OCI-LY7 (cell line): ENCODE results near the gene ZNF486. TPM values are rescaled to one million over a fixed set of nuclear protein-coding genes. Genes with fewer than 3 reads are reported as not detected.

ENCODE experiments used
- BruUV-seq: library from RNA; stranded (reverse); fragments of 400-500 nt; replicated peaks from 2 replicates; lab custom pipeline; 2021; lab: Mats Ljungman, UMichigan
- CTCF ChIA-PET: fragments of 300-600 bp; sonication (Branson Sonifier 250); formaldehyde crosslinking; loops from one replicate; lab custom pipeline; 2022; ENCODE audit warnings: antibody characterized with exemption; ENCODE audit not compliant: unreplicated experiment; lab: Charles Lee
- POLR2A ChIA-PET: fragments of 300-600 bp; sonication (Branson Sonifier 250); formaldehyde crosslinking; loops from one replicate; lab custom pipeline; 2022; ENCODE audit warnings: antibody characterized with exemption; lab: Charles Lee
- DNase-seq: peaks from one replicate; pipeline ENCODE4 v3.0.0-alpha.2; 2015; ENCODE audit warnings: low spot score
- H2AFZ ChIP-seq: fragments of 200-600 bp; sonication (generic), shearing (Covaris generic); 2 replicates; pipeline ENCODE4 v1.6.1; 2014; ENCODE audit warnings: mild to moderate bottlenecking, antibody characterized with exemption, low read length, moderate library complexity
- H3K27ac ChIP-seq: fragments of 200-600 bp; sonication (generic); 2 replicates; pipeline ENCODE4 v1.5.1; 2014; ENCODE audit warnings: mixed run types, low read depth, mild to moderate bottlenecking, moderate library complexity, low read length, inconsistent platforms; ENCODE audit not compliant: poor library complexity, severe bottlenecking
- H3K36me3 ChIP-seq: fragments of 200-600 bp; sonication (generic); 2 replicates; pipeline ENCODE4 v1.6.1; 2014; ENCODE audit warnings: mild to moderate bottlenecking, antibody characterized with exemption, low read length, moderate library complexity, mixed read lengths; ENCODE audit not compliant: insufficient read depth
- H3K4me1 ChIP-seq: fragments of 200-600 bp; sonication (generic); 2 replicates; pipeline ENCODE4 v1.5.1; 2014; ENCODE audit warnings: mild to moderate bottlenecking, low read length; ENCODE audit not compliant: insufficient read depth, poor library complexity, severe bottlenecking
- H3K4me2 ChIP-seq: fragments of 200-600 bp; sonication (generic); 2 replicates; pipeline ENCODE4 v1.6.1; 2014; ENCODE audit warnings: mild to moderate bottlenecking, low read length
- H3K4me3 ChIP-seq: fragments of 200-600 bp; sonication (generic); 2 replicates; pipeline ENCODE4 v1.5.1; 2014; ENCODE audit warnings: mild to moderate bottlenecking, low read depth, low read length; ENCODE audit not compliant: poor library complexity, severe bottlenecking
- H3K79me2 ChIP-seq: fragments of 200-600 bp; sonication (generic); 2 replicates; pipeline ENCODE4 v1.6.1; 2016; ENCODE audit warnings: low read depth, mild to moderate bottlenecking, low read length, moderate library complexity, mixed read lengths; ENCODE audit not compliant: insufficient read depth
- H3K9me2 ChIP-seq: fragments of 200-600 bp; sonication (generic); 2 replicates; pipeline ENCODE4 v1.6.1; 2016; ENCODE audit warnings: mild to moderate bottlenecking, low read length, mixed read lengths; ENCODE audit not compliant: insufficient read depth
- H3K9me3 ChIP-seq: fragments of 200-600 bp; sonication (generic); 2 replicates; pipeline ENCODE4 v1.6.1; 2014; ENCODE audit warnings: mild to moderate bottlenecking, mixed run types, low read length, mixed read lengths
- H4K20me1 ChIP-seq: fragments of 200-600 bp; sonication (generic); 2 replicates; pipeline ENCODE4 v1.6.1; 2014; ENCODE audit warnings: mild to moderate bottlenecking, antibody characterized with exemption, low read length, moderate library complexity, mixed read lengths; ENCODE audit not compliant: insufficient read depth
- CTCF ChIP-seq: fragments of 200-600 bp; sonication (generic); conservative IDR thresholded peaks from 2 replicates; pipeline ENCODE4 v1.5.1; 2014; ENCODE audit warnings: mild to moderate bottlenecking, antibody characterized with exemption, low read length, moderate library complexity, mixed read lengths
- EZH2phosphoT487 ChIP-seq: fragments of 200-600 bp; sonication (generic); IDR thresholded peaks from 2 replicates; pipeline ENCODE4 v1.6.1; 2018; ENCODE audit warnings: low read depth, borderline replicate concordance, mild to moderate bottlenecking, mixed run types, antibody characterized with exemption, low read length, moderate library complexity, mixed read lengths
- intact Hi-C: fragments of 100-400 bp; cut with micrococcal nuclease; formaldehyde crosslinking; loops from one replicate; pipeline ENCODE4 v1.10.0; 2022; ENCODE audit not compliant: unreplicated experiment
- total RNA-seq, 2 experiments: library from RNA; depleted of rRNA in 1 of 2; stranded (reverse); fragments of >200 nt in 1 of 2; shearing (Covaris generic) in 1 of 2; gene quantifications; 2 replicates each; pipeline ENCODE4 v1.2.3, GENCODE V29; 2014 to 2022

ZNF486 gene
- total RNA-seq, 2 experiments from 2014 or later = 0.03 to 0.08 TPM

- Histone ChIP-seq H3K79me2 (no peaks in the 10 kb centered on the region), H2AFZ (no peak overlapping the region; the same call in 1 of the 2 replicates), H3K4me1 (peaks cover 17% of the 10 kb centered on the region), H3K9me2 (no peaks in the 10 kb centered on the region), H3K4me2 (no peak overlapping the region), H3K9me3 (no peaks in the 10 kb centered on the region), H3K4me3 (no peak overlapping the region), H4K20me1 (no peaks in the 10 kb centered on the region), H3K27ac (no peak overlapping the region), H3K36me3 (no peaks in the 10 kb centered on the region)
- TF ChIP-seq EZH2phosphoT487 (no peak), CTCF (no peak)
- ChIA-PET CTCF (no interaction called here), POLR2A (no interaction called here)
- DNase-seq = no peak
- BruUV-seq = no TSS peak
- intact Hi-C loops = loop anchor here (10.0 kb wide), 1 partner anchor 249 kb away; no protein-coding TSS in a partner anchor
These were observed 76.6 kb downstream of the ZNF486 start for GRCh38 chr19:20243629-20244028.

- Histone ChIP-seq H2AFZ (peak overlapping the region; percentile 33; the same call in 1 of the 2 replicates), H3K27ac (no peak overlapping the region), H3K4me3 (no peak overlapping the region), H3K4me2 (no peak overlapping the region), H3K4me1 (peaks cover 13% of the 10 kb centered on the region), H3K36me3 (no peaks in the 10 kb centered on the region), H3K79me2 (no peaks in the 10 kb centered on the region), H3K9me3 (no peaks in the 10 kb centered on the region), H3K9me2 (no peaks in the 10 kb centered on the region), H4K20me1 (no peaks in the 10 kb centered on the region)
- BruUV-seq = no TSS peak
- ChIA-PET POLR2A (no interaction called here), CTCF (no interaction called here)
- intact Hi-C loops = loop anchor here (10.0 kb wide), 1 partner anchor 250 kb away; no protein-coding TSS in a partner anchor
- TF ChIP-seq EZH2phosphoT487 (no peak), CTCF (no peak)
- DNase-seq = no peak
These were observed 77.3 kb downstream of the ZNF486 start for GRCh38 chr19:20244356-20244755.

- peaks cover 12% of the 10 kb centered on the region for H3K4me1 ChIP-seq
- DNase-seq = no peak
- H3K4me3 ChIP-seq = no peak overlapping the region
- no peak for TF ChIP-seq CTCF
- TF ChIP-seq EZH2phosphoT487 = no peak
- CTCF ChIA-PET = no interaction called here
- POLR2A ChIA-PET = no interaction called here
- H3K9me3 ChIP-seq = no peaks in the 10 kb centered on the region
- H2AFZ ChIP-seq = no peak overlapping the region
- intact Hi-C loops = loop anchor here (10.0 kb wide), 1 partner anchor 251 kb away; no protein-coding TSS in a partner anchor
- no peaks in the 10 kb centered on the region for H3K79me2 ChIP-seq
- H4K20me1 ChIP-seq = no peaks in the 10 kb centered on the region
- no peaks in the 10 kb centered on the region for H3K36me3 ChIP-seq
- H3K27ac ChIP-seq = no peak overlapping the region
- no peaks in the 10 kb centered on the region for H3K9me2 ChIP-seq
- BruUV-seq = no TSS peak
- H3K4me2 ChIP-seq = no peak overlapping the region
These were observed 78.3 kb downstream of the ZNF486 start for GRCh38 chr19:20245309-20245708.
